Measurements from ENCODE around the gene COL6A2.
"Not testable (repeated sequence)": the region's sequence is repeated elsewhere in the genome, so short reads cannot be mapped to it uniquely, and the experiment has no call there.

COL6A2 gene

DNA sequence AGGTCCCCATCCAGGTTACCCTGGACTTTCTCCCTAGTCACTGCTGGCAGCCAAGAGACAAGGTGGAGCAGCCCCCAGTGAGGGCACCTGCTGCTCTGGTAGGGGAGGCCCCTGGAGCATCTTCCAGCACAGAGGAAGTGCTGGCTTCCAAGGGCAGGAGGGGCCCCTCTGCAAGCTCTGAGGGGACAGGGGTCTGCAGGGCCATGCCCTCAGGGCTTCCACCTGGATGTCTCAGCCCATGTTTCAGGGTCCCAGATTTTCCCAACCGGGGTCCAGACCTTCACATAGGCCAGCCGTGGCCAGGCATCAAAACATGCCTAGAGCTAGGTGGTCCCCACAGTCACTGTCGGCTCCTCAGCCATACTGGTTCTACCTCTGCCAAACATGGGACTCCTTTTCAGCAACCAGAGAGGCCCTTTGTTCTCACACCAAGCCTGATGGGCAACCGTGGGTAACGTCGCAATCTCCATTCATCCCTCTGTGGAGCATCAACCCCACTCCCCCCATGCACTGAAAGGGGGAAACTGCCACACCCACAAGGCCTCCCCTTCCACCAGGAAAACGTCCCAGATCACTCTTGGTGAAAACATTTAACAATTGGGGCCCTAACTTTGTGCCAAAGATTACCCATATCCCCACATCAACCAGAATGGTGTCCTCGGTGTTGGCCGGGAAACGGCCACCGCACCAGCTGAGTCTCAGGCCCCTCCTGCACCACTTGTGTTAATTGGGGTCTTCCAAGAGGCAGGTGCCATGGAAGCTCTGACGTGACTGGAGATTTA is 1.9 kb upstream of the COL6A2 start:
- no peak for DNase-seq

GRCh38 chr21:46096596-46097335 is 1.1 kb upstream of the COL6A2 start:
- no peak for DNase-seq

GRCh38 chr21:46098303-46099141 is 610 bp downstream of the COL6A2 start:
- DNase-seq = no peak

DNA sequence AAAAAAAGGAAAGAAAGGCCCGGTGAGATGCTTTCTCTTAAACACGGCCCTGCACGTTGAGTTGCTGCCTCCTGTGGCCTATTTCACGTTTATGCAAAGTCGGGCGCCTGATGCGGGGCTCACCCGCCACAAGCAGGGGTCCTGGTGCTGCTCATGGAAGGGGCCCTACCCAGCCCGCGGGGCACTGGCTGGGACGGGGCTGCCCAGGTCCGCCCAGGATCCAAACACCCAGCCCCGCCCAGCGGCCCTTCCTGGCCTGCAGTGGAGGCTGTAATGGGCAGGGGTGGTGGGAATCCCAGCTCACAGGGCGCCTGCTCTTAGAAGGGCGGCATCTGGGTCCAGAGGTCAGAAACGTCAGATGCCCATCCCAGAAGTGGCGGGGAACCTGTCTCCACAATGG is 1.6 kb downstream of the COL6A2 start:
- no peak for DNase-seq

DNA sequence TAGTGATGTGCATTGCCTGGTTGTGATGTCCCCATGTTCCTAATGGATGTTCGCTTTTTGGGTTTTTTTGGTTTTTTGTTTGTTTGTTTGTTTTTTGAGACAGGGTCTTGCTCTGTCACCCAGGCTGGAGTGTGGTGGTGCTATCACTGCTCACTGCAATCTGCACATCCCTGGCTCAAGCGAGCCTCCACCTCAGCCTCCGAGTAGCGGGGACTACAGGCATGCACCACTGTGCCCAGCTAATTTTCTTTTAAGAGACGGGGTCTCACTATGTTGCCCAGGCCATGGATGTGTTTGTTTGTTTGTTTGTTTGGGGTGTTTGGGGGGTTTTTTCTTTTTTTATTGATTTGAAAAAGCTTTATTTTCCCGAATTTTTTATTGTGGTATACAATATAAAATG is 2.1 kb downstream of the COL6A2 start:
- no peak for DNase-seq

DNA sequence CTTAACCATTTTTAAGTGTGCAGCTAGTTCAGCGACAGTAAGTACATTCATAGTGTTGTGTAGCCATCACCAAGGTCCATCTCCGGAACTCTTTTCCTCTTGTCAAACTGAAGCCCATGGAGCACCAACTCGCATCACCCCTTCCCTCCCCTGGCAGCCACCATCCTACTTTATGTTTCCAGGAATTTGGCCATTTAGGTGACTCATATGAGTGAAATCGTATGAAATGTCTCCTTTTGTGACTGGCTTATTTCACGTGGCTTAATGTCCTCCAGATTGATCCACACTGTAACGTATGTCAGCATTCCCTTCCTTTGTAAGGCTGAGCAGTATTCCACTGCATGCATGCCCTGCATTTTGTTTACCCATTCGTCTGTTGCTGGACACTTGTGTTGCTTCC is 2.5 kb downstream of the COL6A2 start:
- no peak for DNase-seq

DNA sequence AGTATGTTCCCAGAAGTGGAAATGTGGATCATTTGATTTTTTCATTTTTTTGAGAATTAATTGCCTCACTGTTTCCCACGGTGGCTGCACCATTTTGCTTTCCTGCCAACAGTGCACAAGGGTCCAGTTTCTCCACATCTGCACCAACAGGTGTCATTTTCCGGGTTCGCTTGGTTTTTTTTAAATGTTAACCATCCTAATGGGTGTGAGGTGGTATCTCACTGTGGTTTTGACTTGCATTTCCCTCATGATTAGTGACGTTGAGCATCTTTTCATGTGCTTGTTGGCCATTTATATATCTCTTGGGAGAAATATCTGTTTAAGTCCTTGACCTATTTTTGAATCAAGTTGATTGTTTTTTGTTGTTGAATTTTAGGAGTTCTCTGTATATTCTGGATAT is 3.0 kb downstream of the COL6A2 start:
- DNase-seq = no peak

GRCh38 chr21:46104104-46104503 is 6.2 kb downstream of the COL6A2 start:
- DNase-seq = no peak

DNA sequence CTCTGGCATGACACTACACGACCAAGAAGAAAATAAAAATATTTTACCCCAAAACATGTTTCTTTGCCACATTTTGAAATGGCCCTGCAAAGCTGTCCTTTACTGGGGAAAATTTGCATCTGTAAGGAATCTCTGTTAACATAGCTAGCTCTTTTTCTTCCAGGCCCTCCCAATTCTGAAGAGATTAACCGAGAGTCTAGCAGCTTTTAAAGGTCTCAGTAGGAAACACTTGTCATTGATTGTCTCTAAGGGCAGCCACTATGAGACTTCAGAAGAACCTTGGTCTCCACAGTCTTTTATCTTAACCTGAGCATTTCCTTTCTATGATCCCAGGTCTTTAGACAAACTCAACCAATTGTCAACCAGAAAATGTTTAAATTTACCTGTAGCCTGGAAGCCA is 9.5 kb downstream of the COL6A2 start:
- not testable (repeated sequence) for DNase-seq

DNA sequence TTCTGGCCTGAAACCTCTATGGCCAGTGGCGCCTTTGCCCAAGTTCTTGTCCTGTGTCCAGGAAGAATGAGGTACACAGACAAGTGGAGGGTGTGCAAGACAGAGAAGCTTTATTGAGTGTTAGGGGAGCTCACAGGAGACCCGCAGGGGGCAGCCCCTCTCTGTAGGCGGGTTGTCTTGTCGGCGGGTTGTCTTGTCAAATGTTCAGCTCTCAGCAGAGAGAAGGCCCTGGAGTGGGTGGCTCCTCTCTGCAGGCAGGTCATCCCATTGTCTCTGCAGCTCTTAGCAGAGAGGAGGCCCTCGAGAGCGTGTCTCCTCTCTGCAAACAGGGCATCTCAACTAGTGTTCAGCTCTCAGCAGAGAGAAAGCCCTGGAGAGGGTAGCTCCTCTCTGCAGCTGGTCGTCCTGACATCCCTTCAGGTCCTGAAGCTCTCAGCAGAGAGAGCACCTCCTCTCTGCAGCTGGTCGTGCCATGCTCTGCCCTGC is 11.0 kb downstream of the COL6A2 start:
- no peak for DNase-seq

DNA sequence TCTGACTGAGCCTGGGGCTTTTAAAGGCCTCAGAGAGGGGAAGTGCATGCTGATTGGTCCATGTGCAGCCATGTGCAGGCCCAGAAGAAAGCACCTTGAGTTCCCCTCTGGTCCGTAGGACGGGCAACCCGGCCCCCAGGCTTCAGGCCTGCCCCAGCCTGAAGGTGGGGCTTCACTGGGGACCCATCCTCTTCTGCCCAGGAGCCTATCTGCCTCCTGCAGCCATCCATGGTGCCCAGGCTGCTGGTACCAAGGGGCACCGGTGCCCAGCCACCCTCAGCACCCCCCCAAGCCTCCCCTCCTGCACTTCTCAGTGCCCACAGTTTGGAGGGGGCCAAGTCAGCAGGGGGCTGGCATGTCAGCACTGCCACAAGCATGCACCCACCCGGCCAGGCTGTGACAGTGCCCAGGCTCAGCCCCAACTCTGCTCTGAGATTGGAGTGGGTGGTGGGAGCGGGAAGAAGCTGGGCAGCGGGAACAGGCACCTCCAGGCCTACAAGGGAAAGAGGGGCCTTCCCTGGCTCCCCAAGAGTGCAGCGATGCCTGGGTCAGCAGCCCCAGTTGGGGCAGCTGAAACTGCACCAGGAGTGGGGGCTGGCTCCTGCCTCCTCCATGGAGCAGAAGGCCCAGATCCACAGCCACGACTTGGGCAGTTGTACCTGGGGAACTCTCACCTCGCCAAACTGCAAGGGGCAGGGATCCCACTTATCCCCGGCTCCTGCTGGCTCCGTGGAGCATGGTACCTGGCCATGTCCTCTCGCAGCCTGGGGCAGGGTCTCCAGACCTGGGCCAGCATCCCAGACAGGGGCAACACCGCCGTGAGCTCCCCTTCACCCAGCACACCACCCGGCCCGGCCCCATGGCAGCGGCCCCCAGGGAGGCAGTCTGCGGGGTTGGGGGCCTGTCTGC is 11.7 kb downstream of the COL6A2 start:
- DNase-seq = no peak

- no peak for DNase-seq
Observed at GRCh38 chr21:46110499-46111192, 12.7 kb downstream of the COL6A2 start.

DNA sequence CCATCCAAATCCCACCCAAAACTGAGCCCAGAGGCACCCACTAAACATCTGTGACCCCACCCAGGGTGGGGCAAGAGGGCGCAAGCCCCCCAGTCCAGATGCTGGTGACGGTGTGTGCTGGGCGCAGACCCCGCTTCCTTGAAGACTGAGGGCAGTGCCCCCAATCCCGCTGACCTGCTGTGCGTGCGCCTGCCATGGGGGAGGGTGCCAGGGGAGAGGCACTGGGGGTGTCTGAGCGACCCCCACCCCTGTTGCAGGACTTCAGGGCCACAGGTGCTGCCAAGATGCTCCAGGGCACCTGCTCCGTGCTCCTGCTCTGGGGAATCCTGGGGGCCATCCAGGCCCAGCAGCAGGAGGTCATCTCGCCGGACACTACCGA is 13.3 kb downstream of the COL6A2 start:
- DNase-seq = no peak

DNA sequence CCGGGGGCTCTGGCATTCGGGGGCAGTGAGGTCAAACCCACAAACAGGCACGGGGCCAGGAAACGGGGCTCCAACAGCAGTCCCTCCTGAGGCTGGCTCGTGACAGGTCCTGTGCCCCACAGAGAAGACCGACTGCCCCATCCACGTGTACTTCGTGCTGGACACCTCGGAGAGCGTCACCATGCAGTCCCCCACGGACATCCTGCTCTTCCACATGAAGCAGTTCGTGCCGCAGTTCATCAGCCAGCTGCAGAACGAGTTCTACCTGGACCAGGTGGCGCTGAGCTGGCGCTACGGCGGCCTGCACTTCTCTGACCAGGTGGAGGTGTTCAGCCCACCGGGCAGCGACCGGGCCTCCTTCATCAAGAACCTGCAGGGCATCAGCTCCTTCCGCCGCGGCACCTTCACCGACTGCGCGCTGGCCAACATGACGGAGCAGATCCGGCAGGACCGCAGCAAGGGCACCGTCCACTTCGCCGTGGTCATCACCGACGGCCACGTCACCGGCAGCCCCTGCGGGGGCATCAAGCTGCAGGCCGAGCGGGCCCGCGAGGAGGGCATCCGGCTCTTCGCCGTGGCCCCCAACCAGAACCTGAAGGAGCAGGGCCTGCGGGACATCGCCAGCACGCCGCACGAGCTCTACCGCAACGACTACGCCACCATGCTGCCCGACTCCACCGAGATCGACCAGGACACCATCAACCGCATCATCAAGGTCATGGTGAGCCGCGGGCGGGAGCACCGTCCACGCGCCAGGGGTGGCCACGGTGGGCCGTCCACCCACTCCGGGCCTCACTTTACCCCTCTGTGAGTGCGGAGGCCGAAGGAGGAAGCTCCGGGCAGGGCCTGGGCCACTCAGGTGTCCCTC is 14.2 kb downstream of the COL6A2 start:
- DNase-seq = no peak

GRCh38 chr21:46112725-46113215 is 14.9 kb downstream of the COL6A2 start:
- DNase-seq = no peak

DNA sequence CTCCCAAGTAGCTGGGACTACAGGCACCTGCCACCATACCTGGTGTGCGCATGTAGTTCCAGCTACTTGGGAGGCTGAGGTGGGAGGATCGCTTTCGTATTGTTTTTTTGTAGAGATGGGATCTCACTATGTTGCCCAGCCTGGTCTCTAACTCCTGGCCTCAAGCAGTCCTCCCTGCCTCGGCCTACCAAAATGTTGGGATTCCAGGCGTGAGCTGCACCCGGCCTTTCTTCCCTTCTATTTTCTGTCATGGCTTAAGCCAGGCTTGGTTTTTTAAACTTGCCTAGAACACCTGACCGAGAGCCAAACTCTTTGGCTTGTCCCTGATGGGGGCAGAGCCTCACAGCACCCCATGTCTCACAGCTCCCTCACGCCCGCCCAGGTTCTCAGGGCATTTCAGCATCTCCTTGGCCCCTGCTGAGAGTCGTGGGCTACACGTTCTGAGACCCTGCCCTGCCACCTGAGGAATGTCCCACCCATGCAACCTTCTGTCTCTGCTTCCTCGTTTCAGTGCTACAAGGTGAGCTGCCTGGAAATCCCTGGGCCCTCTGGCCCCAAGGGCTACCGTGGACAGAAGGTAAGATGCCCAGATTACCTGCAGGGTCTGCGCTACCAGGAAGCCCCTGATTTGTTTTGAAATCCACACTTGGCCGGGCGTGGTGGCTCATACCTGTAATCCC is 15.7 kb downstream of the COL6A2 start:
- no peak for DNase-seq

- DNase-seq = no peak
Observed at GRCh38 chr21:46114963-46115362, 17.1 kb downstream of the COL6A2 start.

DNA sequence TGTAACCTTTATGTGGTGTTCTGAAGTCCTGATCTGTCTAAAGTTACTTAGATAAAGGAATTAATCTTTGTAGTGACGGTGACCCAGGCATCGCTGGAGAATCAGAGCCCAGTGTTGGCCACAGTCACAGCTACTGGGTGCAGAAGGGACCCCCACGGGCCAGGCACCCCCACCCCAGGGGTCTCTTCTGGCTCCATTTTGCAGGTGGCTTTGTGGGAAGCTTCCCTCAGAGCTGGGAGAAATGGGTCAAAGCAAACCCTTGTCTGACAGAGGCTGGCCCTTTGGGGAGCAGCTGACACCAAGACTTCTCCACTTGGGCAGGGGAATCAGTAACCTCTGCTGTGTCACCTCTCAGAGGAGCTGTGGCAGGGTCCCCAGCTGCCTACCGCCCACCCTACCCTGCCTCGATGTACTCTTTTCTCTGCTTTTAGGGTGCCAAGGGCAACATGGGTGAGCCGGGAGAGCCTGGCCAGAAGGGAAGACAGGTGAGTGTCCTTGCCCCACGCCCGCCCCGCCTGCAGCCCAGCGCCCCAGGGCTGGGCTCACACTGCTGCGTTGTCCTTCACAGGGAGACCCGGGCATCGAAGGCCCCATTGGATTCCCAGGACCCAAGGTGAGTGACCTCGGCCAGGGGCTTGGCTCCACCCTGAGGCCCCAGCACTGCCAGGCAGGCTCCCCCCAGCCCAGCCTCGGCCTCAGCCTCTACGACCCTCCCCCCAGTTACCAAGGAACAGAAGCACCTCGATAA is 17.7 kb downstream of the COL6A2 start:
- no peak for DNase-seq

- DNase-seq = no peak
Observed at GRCh38 chr21:46116189-46116775, 18.4 kb downstream of the COL6A2 start.

All from CD4-positive, alpha-beta T cell treated with Interleukin-1 beta for 1 hour (primary cell).